Breast epithelium (tissue), 3 donors: ENCODE results near the gene OXSR1.

Source experiments
- CTCF ChIP-seq, 3 donors: fragments of 450-650 bp; IDR thresholded peaks; one replicate each; pipeline ENCODE4 v1.5.1; 2016 to 2017; ENCODE audit warnings: antibody characterized with exemption in 3 of 3, mild to moderate bottlenecking in 3 of 3, moderate library complexity in 3 of 3
- POLR2A ChIP-seq: fragments of 450-650 bp; IDR thresholded peaks from one replicate; pipeline ENCODE4 v1.6.1; 2016; ENCODE audit warnings: antibody characterized with exemption, mild to moderate bottlenecking, moderate library complexity

GRCh38 chr3:38124324-38125122 lies 40.8 kb upstream of the OXSR1 start:
- TF ChIP-seq CTCF (IDR thresholded peaks at IDR 0.05) (no peak), POLR2A (no peak)
